RWPE1 (cell line): ENCODE data around the gene SLCO1A2.

Experiments
- CTCF ChIA-PET: fragments of 350-600 bp; sonication (Branson Sonifier 250); formaldehyde crosslinking; extraction: SDS; loops from one replicate; lab custom pipeline; 2021; lab: Yijun Ruan, JAX
- POLR2A ChIA-PET: fragments of 400-600 bp; formaldehyde crosslinking; extraction: SDS; loops from one replicate; lab custom pipeline; 2020; ENCODE audit warnings: antibody characterized with exemption; ENCODE audit not compliant: low non-redundant PET; lab: Yijun Ruan, JAX
- DNase-seq: peaks from one replicate; pipeline ENCODE4 v3.0.0; 2012; ENCODE audit warnings: low spot score
- H3K27ac ChIP-seq: fragments of 450-650 bp; 2 replicates; pipeline ENCODE4 v1.5.1; 2017
- CTCF ChIP-seq: fragments of 450-650 bp; conservative IDR thresholded peaks from 2 replicates; pipeline ENCODE4 v1.5.1; 2017; ENCODE audit warnings: low read depth, mild to moderate bottlenecking

SLCO1A2 gene

GRCh38 chr12:21219206-21219605 is 115.5 kb downstream of the SLCO1A2 start:
- no peak for DNase-seq
- TF ChIP-seq CTCF = no peak
- H3K27ac ChIP-seq = no peak overlapping the region
- ChIA-PET CTCF (no interaction called here), POLR2A (no interaction called here)
